GM19043 (cell line): ENCODE results near the gene TNPO2.
"Not testable (repeated sequence)": the region's sequence is repeated elsewhere in the genome, so short reads cannot be mapped to it uniquely, and the experiment has no call there.

Experiments used
- ATAC-seq: cut with Tn5 transposase; IDR thresholded peaks from one replicate; pipeline ENCODE4 v1.9.1; 2021; ENCODE audit warnings: low read depth; ENCODE audit not compliant: unreplicated experiment

TNPO2 gene

DNA sequence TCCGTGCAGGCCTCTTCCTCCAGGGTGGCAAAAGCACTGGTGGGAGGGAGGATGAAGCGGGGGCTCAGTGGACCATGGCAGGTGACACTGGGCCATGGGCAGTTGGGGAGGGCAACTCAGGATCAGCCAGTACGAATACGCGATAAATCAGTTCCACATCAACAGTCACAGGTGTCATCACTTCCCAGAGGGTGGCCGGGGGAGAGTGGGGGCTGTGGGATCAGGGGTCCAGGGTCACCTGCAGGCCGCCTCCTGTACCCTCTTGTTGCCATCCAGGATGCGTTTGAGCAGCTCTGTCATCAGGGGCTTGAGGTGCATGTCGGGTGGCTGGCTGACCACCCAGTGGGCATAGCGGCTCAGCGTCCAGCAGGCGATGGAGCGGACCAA lies 17.4 kb downstream of the TNPO2 start:
- no peak for ATAC-seq

DNA sequence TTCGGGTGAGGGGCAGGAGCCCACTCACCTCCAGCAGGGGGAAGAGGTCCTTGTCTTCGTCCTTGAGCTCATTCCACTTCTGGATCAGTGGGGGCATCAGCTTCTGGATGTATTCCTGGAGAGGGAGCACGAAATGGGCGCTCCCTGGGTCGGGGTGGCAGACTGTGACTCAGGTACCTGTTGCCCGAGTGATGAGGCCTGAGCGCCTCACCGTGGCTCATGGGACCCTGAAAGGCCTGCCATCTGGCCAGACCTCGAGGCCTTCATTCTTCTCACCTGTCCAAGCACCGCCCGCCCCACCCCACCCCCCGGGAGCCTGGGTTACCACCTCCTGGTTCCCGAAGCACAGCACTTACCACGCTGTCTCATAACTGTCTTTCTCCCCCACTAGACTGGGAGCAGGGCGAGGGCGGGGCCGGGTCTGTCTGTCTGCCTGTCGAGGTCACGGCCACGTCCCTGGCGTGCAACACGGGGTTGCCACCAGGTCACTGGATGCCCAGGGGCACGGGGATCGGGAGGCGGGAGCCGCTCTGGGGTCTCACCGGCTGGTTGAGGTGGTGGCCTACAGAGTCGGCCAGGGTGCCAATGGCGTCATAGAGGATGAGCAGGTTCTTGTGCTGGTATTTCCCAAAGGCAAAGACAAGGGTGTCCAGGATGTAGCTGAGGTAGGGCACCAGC lies 17.9 kb downstream of the TNPO2 start:
- no peak for ATAC-seq

DNA sequence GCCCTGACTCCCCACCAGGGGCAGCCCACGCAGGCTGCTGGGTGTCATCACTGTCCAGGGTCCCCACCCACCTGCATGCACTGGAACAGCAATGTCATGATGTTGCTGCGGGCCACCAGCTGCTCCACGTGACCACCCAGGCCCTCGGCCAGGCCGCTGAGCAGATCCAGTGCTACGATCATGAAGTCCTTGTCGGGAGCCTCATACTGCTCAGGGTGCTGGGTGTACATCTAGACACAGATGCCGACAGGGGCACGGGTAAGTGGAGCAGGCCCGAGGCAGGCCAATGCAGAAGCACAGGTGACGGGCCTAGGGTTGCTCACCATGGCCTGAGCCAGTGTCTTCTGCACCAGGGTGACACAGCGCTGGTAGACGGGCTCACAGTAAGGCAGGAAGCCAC lies 18.6 kb downstream of the TNPO2 start:
- ATAC-seq = no peak

DNA sequence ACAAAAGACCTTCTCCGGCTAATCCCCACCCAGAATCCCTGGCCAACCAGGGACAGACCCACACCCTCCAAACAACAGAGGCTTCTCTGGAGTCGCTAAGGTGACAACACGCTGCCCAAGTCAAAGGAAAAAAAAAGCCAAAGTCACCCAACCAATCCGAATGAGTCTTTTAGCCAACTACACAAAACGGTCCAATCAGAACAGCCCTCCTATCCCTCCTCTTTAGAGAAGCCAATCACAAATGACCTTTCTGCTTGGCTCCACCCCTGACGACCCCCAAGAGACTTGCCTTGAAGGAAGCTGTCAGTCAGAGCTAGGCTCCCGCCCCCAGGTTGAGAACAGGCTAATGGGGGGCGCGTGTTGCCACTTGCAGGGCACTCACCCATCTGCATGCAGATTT lies 20.7 kb downstream of the TNPO2 start:
- no peak for ATAC-seq

GRCh38 chr19:12701596-12702282 lies 22.0 kb downstream of the TNPO2 start:
- no peak for ATAC-seq

DNA sequence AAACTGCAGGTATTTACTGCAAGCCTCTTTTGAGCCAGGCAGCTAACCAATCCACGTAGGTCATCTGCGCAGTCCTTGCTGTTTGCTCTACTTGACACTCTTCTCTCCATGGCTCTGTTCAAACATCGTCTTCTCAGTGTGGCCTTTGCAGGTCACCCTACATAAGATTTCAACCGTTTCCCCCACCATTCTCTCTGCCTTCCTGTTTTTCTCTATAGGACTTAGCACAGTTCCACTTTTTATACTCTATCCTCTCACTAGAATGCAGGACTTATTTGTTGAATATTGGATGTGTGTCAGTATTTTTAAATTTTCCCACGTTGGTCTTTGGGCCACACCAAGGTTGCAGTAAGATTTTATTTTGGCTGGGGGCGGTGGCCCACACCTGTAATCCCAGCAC lies 25.6 kb downstream of the TNPO2 start:
- no peak for ATAC-seq

DNA sequence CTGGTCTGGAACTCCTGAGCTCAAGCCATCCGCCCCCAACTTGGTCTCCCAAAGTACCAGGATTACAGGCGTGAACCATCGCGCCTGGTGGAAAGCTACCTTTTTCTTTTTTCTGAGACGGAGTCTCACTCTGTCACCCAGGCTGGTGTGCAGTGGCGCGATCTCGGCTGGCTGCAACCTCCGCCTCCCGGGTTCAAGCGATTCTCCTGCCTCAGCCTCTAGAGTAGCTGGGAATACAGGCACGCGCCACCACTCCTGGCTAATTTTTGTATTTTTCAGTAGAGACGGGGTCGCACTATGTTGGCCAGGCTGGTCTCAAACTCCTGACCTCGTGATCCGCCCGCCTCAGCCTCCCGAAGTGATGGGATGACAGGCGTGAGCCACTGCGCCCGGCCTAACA lies 26.3 kb downstream of the TNPO2 start:
- ATAC-seq = not testable (repeated sequence)

DNA sequence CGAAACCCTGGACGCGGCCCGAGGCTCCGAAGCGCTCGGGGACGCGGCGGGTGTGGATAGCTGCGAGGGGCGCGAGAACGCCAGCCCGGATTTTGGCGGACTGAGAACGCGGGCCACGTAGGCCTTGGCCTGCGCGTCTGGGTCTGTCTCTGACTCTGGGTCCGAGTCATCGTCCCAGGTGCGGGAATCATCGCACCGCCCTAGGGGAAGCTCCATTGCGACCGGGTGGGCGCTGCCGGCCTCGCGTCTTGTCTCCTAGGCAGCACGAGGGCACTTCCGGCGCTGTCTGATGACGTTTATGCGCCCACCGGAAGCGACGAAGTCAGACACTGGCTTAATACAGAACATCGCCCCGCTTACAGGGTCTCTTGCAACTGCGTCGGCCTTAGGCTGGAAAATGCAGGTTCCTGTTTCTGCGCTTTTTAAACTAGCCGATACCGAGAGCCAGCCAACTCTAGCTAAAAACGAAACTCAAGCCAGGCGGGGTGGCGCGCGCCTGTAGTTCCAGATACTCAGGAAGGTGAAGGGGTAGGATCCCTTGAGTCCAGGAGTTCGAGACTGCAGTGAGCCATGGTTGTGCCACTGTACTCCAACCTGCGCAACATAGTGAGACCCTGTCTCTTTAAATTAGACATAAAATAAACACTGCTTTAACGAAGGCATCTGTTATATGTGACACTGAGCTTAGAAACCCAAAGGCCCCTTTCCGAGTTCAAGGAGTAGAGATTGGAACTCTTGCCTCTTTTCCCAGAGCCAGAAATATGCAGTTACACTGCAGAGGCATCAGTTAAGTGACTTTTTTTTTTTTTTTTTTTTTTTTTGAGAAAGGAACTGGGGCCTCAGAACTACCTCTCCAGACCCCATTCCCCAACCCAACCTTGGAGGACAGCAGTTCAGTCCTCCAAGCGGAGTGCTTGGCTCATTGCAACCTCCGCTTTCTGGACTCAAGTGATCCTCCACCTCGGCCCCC lies 27.1 kb downstream of the TNPO2 start, which contains the start of gene FBXW9:
Gene FBXW9, minus strand, starts transcription at position 266 of the 970 bp plus-strand sequence. Its CDS starts 50 bp downstream, at position 216.
- ATAC-seq = peak; percentile 75

DNA sequence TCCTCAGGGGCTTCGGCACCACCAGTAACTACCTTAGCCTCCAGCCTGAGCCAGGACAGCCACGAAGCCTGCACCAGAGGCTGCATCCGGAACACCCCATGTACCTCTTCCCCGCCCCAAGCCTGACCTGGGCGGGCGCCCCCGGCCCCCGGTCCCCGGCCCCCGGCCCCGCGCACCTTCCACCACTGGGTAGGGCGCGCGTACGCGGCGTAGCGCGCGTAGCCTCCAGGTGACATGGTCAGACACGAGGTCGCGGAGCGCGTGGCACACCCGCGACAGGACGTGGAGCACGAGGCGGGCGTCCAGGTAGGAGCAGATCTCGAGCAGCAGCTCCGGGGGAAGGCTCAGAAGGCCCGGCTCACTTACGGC lies 27.8 kb downstream of the TNPO2 start:
- ATAC-seq = no peak

- ATAC-seq = no peak
Measured at GRCh38 chr19:12695514-12695913, 28.2 kb downstream of the TNPO2 start.

DNA sequence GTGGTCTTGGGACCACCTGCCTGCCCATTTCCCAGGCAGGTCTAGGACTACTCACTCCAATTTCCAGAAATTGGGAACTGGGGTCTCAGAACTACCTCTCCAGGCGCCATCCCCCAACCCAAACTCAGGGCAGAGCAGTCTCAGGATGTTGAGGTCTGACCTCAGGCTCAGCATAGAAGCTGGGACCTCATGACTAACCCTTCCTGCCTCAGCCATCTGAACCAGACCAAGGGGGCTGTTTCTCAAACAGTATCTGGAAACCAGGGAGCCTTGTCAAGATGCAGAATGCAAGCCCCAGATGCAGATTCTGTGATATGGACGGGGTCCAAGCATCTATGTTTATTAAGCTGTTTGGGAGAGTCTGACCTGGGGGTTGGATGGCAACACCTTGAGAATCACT lies 28.6 kb downstream of the TNPO2 start:
- ATAC-seq = no peak

- no peak for ATAC-seq
Measured at GRCh38 chr19:12694641-12695040, 29.1 kb downstream of the TNPO2 start.

DNA sequence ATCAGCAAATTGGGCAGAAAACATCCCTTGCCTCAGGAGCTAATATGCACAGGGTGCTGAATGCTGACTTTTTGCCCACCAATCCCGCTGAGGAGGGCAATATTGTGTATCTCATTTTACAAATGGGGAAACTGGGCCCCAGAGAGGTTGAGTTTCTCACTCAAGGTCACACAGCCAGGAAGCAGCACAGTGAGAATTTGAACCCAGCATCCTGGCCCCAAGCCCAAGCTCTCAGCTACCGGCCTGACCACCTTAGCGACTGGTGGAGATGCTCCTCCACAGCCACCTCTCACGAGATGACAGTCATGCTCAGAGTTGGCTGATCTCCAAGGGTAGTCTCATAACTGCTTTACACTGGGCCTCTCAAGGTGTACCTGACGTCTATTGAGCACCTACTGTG lies 30.8 kb downstream of the TNPO2 start:
- no peak for ATAC-seq

- no peak for ATAC-seq
Measured at GRCh38 chr19:12689581-12690216, 34.0 kb downstream of the TNPO2 start.

GRCh38 chr19:12689012-12689411 lies 34.7 kb downstream of the TNPO2 start:
- no peak for ATAC-seq

DNA sequence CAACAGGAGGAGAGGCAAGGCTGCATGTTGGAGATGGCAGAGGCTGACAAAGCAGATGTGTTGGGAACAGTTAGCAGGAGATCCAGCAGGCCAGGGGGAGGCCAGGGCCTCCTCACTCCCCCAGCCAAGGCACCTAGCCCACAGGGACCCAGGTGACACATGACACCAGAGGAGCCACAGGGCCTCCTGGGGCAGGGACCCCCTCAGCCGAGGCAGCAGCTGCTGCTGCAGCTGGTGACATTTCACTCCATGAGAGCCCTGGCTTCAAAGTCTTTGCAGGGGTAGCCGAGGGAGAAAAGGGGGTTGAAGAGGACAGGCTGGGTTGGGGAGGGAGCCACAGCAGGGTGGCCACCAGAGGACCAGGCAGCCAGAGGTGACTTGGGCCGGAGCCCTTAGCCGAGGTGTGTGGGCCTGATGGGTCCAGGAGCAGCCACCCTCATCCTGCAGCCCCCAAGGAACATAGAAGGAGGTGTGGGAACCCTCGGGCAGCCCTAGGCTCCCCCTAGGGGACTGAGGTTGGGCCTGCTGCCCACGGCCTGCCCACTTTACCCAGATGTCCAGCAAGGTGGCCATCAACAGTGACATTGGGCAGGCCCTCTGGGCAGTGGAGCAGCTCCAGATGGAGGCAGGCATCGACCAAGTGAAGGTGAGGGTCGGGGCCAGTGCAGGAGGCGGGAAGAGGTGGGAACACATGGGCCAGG lies 36.1 kb downstream of the TNPO2 start, which contains the start of gene GNG14:
Gene GNG14, plus strand, starts transcription at position 503 of the 701 bp plus-strand sequence. Its CDS starts 51 bp downstream, at position 554.
- no peak for ATAC-seq

- ATAC-seq = no peak
Measured at GRCh38 chr19:12685831-12686230, 37.9 kb downstream of the TNPO2 start.

DNA sequence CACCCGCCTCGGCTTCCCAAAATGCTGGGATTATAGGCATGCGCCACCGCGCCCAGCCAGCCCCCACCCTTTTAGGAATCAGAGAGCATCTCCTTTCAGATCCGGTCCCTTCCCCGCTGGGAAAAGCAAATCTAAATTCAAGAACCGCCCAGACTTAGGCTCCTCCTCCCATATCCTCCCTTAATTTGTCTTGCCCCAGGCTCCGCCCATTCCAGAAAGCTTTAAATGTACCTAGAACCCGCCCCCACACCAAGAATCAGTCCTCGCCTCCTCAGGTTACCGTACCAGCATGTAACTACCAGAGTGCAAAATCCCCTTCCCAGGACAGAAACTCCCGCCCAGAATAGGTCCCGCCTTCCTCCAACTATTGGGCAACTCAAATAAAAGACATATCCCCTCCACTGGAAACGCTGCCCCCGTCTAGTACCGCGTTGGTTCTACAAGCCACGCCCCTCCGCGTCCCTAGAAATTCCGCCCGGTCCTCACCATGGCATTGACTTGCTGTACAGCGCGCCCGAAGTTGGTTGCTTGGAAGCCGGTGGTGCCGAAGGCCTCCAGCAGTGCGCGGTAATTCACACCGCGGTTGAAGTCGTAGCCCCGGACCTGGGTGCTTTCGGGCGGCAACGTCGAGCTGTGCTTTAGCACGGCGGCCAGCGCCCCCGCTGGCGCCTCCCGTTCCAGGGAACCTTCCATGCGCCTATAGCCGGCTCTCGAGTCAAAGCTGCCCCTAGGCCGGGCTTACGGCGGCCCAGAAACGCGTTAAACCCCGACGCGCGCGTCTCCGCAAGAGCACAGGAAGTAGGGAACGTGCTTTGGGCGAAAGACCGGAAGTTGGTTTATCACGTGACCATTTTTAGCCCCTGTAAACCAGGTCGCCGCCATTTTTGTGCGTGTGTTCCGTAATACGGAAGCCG lies 42.4 kb downstream of the TNPO2 start, which contains the start of gene DHPS:
Gene DHPS, minus strand, starts transcription at position 807 of the 914 bp plus-strand sequence. Its CDS starts 114 bp downstream, at position 693.
- ATAC-seq = peak; percentile 61

DNA sequence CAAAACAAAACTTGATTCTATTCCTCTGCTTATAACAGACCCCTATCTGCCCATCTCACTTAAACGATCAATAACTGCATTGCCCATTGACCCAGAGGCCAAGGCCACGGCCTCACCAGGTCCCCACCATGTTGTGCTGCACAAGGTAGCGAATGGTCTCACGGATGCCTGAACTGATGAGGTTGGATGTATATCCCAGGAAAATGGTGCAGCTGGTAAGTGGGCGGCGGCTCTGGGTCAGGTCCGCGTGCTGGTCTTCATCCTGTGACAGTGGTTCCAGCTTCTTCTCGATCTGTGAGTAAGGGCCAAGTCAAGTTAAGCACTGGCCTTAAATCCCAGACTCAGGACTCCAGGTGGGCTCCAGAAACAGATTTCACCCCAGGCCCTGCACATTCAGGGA lies 43.7 kb downstream of the TNPO2 start:
- no peak for ATAC-seq
